ENCODE measurements around the gene GNGT2. TPM values are rescaled to one million over a fixed set of nuclear protein-coding genes. Genes with fewer than 3 reads are reported as not detected.
A peak's percentile ranks its signal among the peaks of the same experiment; 100 is the strongest.

GNGT2 gene
- total and polyA plus RNA-seq, 2 experiments from 2014 or later, result not detected

DNA sequence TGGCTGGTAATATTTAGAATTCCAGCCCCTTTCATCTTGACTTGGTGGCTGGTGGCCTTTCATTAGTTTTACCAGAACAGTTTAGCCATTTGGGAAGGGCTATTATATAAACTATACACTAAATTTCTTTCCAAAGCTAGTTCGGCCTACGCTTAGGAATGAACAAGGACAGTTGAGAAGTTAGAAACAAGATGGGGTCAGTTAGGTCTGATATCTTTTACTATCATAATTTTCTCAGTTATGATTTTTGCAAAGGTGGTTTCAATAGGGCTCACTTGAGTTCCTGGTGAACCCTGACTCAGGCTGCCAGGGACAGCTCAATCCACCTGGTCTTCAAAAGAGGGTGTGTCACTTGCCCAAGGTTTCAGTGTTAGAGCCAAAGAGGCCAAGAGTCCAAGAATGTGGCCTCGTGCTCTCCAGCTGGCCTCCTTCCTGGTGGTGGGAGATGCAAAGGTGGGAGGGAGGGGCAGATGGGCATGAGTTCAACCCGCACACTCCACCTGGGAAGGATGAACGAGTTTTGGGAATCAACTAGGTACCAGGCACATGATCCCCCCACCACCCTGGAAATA, 24.2 kb upstream of the GNGT2 start:
- no peak overlapping the region for H3K9ac ChIP-seq
- no peak overlapping the region for H2AFZ ChIP-seq
- no peak overlapping the region for H3K4me2 ChIP-seq (ENCODE audit: unreplicated experiment)
- no peaks in the 10 kb centered on the region for H3K79me2 ChIP-seq (ENCODE audit: insufficient read depth)
- no peaks in the 10 kb centered on the region for H3K9me3 ChIP-seq (ENCODE audit: low read depth)
- H3K9me2 ChIP-seq (ENCODE audit: insufficient read depth), result no peaks in the 10 kb centered on the region
- TF ChIP-seq EZH2phosphoT487 (IDR thresholded peaks at IDR 0.05; ENCODE audit: insufficient read depth, low read depth), result no peak
- TF ChIP-seq EZH2 (IDR thresholded peaks at IDR 0.05; ENCODE audit: insufficient read depth, poor library complexity, severe bottlenecking), result no peak
- no peaks in the 10 kb centered on the region for H3K4me1 ChIP-seq (ENCODE audit: insufficient read depth)
- no peak overlapping the region for H3K4me3 ChIP-seq
- no peaks in the 10 kb centered on the region for H3F3A ChIP-seq (ENCODE audit: insufficient read depth)
- in situ Hi-C loops (cut with MboI), result no loop called here
- peaks cover 16% of the 10 kb centered on the region; the same call in 1 of the 2 replicates for H3K27me3 ChIP-seq (replicated peaks; ENCODE audit: insufficient read depth)
- no peaks in the 10 kb centered on the region for H4K20me1 ChIP-seq (ENCODE audit: insufficient read depth)
- no peak overlapping the region for H3K27ac ChIP-seq
- DNase-seq, result no peak
- 64 to 70% methylated on average over 5 of the region's 5 CpGs for WGBS, 2 experiments (ENCODE audit: low coverage in 1 of 2, low lambda C conversion rate in 2 of 2, missing lambda C conversion rate in 2 of 2)
- no peaks in the 10 kb centered on the region for H3K36me3 ChIP-seq (ENCODE audit: low read depth)

DNA sequence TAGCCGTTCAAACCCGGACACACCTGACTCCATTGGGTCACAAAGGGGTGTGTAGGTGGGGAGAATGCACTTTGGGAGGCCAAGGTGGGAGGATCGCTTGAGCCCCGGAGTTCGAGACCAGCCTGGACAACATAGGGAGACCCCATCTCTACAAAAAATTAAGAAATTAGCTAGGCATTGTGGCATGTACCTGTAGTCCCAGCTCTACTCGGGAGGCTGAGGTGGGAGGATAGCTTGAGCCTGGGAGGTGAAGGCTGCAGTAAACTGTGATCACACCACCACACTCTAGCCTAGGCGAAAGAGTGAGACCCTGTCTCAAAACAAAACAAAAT, 21.2 kb upstream of the GNGT2 start:
- Histone ChIP-seq H3F3A (ENCODE audit: insufficient read depth) (no peaks in the 10 kb centered on the region), H3K27ac (no peak overlapping the region), H4K20me1 (ENCODE audit: insufficient read depth) (no peaks in the 10 kb centered on the region), H3K4me1 (ENCODE audit: insufficient read depth) (no peaks in the 10 kb centered on the region), H2AFZ (no peak overlapping the region), H3K79me2 (ENCODE audit: insufficient read depth) (no peaks in the 10 kb centered on the region), H3K9me2 (ENCODE audit: insufficient read depth) (no peaks in the 10 kb centered on the region), H3K36me3 (ENCODE audit: low read depth) (no peaks in the 10 kb centered on the region), H3K9me3 (ENCODE audit: low read depth) (no peaks in the 10 kb centered on the region), H3K9ac (no peak overlapping the region), H3K4me3 (peak overlapping the region; percentile 91; the same call in 1 of the 2 replicates), H3K27me3 (replicated peaks; ENCODE audit: insufficient read depth) (peaks cover 26% of the 10 kb centered on the region), H3K4me2 (ENCODE audit: unreplicated experiment) (no peak overlapping the region)
- TF ChIP-seq EZH2phosphoT487 (IDR thresholded peaks at IDR 0.05; ENCODE audit: insufficient read depth, low read depth), result no peak
- no peak for TF ChIP-seq EZH2 (IDR thresholded peaks at IDR 0.05; ENCODE audit: insufficient read depth, poor library complexity, severe bottlenecking)
- 53 to 66% methylated on average over 7 of the region's 7 CpGs for WGBS, 2 experiments (ENCODE audit: low coverage in 1 of 2, low lambda C conversion rate in 2 of 2, missing lambda C conversion rate in 2 of 2)
- DNase-seq, result no peak
- in situ Hi-C loops (cut with MboI), result no loop called here

- Histone ChIP-seq H3K36me3 (ENCODE audit: low read depth) (no peaks in the 10 kb centered on the region), H3K9ac (peak within 1 kb of the TSS; percentile 54), H2AFZ (peak within 1 kb of the TSS; percentile 86), H3K4me1 (ENCODE audit: insufficient read depth) (no peaks in the 10 kb centered on the region), H3F3A (ENCODE audit: insufficient read depth) (no peaks in the 10 kb centered on the region), H3K27me3 (replicated peaks; ENCODE audit: insufficient read depth) (peaks cover 28% of the 10 kb centered on the region), H4K20me1 (ENCODE audit: insufficient read depth) (no peaks in the 10 kb centered on the region), H3K9me3 (ENCODE audit: low read depth) (no peaks in the 10 kb centered on the region), H3K79me2 (ENCODE audit: insufficient read depth) (no peaks in the 10 kb centered on the region), H3K4me3 (peak within 1 kb of the TSS; percentile 91), H3K27ac (no peak within 1 kb of the TSS), H3K4me2 (ENCODE audit: unreplicated experiment) (peak within 1 kb of the TSS; percentile 93), H3K9me2 (ENCODE audit: insufficient read depth) (no peaks in the 10 kb centered on the region)
- DNase-seq, result peak; percentile 93
- TF ChIP-seq EZH2 (IDR thresholded peaks at IDR 0.05; ENCODE audit: insufficient read depth, poor library complexity, severe bottlenecking), result no peak
- no peak for TF ChIP-seq EZH2phosphoT487 (IDR thresholded peaks at IDR 0.05; ENCODE audit: insufficient read depth, low read depth)
- in situ Hi-C loops (cut with MboI), result no loop called here
- WGBS, 2 experiments (ENCODE audit: low coverage in 1 of 2, low lambda C conversion rate in 2 of 2, missing lambda C conversion rate in 2 of 2), result 6 to 10% methylated on average over 36 to 51 of the region's 58 CpGs
Observed at GRCh38 chr17:49230636-49231562, 20.5 kb upstream of the GNGT2 start, which contains the start of gene PHOSPHO1. Gene PHOSPHO1, minus strand, starts transcription at chr17:49230787. Its CDS starts 4,096 bp downstream, at chr17:49226691.

DNA sequence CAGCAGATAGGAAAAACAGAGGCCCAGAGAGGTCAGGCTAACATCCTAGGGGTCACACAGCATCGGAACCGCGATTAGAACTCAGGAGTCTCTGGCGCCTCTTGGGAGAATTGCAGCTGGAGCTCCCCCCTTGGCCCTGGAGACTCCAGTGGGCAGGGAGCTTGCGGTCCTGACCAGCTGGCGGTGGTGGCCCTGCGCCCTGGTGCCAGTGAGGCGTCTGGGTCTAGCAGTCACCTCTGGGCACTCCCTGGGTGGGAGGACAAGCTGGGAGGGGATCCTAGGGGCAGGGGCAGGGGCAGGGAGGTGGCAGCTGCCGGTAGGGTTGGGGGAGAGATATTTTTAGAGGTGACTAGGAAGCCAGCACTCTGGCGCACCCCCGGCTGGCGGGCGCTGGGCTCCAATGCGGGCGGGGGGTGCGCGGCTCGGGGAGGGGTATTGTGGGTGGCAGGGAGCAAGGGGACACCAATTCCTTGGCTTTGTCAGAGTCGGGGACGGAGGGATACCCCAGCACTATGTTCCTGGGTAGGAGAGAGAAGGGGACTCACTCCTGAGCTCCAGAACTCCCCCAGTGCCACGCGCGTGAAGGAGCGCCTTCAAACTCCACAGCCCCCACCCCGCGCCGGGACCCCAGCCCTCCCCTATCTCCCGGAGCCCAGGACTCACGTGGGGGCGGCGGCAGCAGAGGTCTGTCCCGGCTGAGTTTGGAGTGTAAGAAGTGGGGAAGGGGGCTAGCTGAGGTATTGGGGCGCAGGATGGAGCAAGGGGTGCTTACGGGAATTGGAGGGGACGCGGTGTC, 19.6 kb upstream of the GNGT2 start:
- Histone ChIP-seq H3K4me2 (ENCODE audit: unreplicated experiment) (peak overlapping the region; percentile 93), H3K27me3 (replicated peaks; ENCODE audit: insufficient read depth) (peaks cover 32% of the 10 kb centered on the region), H3F3A (ENCODE audit: insufficient read depth) (no peaks in the 10 kb centered on the region), H3K4me3 (peak overlapping the region; percentile 91), H3K9ac (peak overlapping the region; percentile 54; the same call in 1 of the 2 replicates), H4K20me1 (ENCODE audit: insufficient read depth) (no peaks in the 10 kb centered on the region), H3K79me2 (ENCODE audit: insufficient read depth) (no peaks in the 10 kb centered on the region), H3K36me3 (ENCODE audit: low read depth) (no peaks in the 10 kb centered on the region), H2AFZ (peak overlapping the region; percentile 86), H3K4me1 (ENCODE audit: insufficient read depth) (no peaks in the 10 kb centered on the region), H3K9me3 (ENCODE audit: low read depth) (no peaks in the 10 kb centered on the region), H3K9me2 (ENCODE audit: insufficient read depth) (no peaks in the 10 kb centered on the region), H3K27ac (no peak overlapping the region)
- in situ Hi-C loops (cut with MboI), result no loop called here
- 13 to 16% methylated on average over 14 to 36 of the region's 36 CpGs for WGBS, 2 experiments (ENCODE audit: low coverage in 1 of 2, low lambda C conversion rate in 2 of 2, missing lambda C conversion rate in 2 of 2)
- no peak for TF ChIP-seq EZH2phosphoT487 (IDR thresholded peaks at IDR 0.05; ENCODE audit: insufficient read depth, low read depth)
- TF ChIP-seq EZH2 (IDR thresholded peaks at IDR 0.05; ENCODE audit: insufficient read depth, poor library complexity, severe bottlenecking), result no peak
- no peak for DNase-seq
